ENCODE results near the gene INPP5D. TPM values are rescaled to one million over a fixed set of nuclear protein-coding genes. Genes with fewer than 3 reads are reported as not detected.

Gene INPP5D
- total RNA-seq, 1 donor from 2014 or later = 14.7 TPM

DNA sequence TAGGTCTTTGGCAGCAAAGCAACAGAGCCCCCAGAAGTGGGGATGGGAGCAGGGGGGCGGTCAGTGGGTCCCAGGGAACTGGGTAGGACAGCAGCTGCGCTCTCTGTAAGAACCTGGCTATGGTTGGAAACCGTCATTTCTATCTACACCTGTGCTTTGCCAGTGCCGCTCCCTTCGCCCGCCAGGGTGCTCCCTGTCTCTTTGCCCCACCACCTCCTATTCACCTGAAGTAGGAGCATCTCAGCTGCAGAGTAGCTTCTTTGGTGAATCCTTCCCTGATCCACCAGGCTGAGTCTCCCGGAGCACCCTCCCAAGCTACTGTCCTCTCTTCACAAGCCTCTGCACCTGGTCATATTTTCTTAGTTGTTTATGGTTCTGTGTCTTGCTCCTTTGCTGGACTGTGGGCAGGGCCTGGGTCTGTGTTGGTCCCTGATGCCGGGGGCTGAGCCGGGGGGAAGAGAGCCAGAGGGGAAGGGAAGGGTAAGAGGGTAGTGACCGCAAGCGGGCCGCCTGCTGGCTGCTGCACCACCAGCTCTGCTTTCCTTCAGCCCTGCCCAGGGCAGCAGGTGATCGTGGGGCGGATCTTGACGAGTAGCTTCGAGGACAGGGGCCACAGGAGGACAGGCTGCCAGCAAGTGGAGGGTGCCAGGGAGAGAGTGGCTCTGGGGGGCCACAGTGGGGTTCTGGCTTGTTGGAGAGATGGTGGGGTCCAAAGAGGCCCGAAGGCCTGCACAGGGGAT is 45.2 kb downstream of the INPP5D start:
- H3K27ac ChIP-seq (ENCODE audit: low read depth, low read length) = no peak overlapping the region
- H3K27me3 ChIP-seq (ENCODE audit: insufficient read depth, low read length) = peaks cover 9% of the 10 kb centered on the region
- no peaks in the 10 kb centered on the region for H3K36me3 ChIP-seq (ENCODE audit: insufficient read depth, low read length)
- no peak for FAIRE-seq
- H4K20me1 ChIP-seq (ENCODE audit: insufficient read depth, low read length) = no peaks in the 10 kb centered on the region
- no peak overlapping the region for H2AFZ ChIP-seq (ENCODE audit: low read depth, low read length)
- H3K4me1 ChIP-seq (ENCODE audit: insufficient read depth, low read length) = no peaks in the 10 kb centered on the region
- Mint-ChIP-seq H3K27ac (ENCODE audit: unreplicated experiment) (no peak overlapping the region), H3K27me3 (ENCODE audit: low read depth, unreplicated experiment) (peaks cover 49% of the 10 kb centered on the region), H3K36me3 (ENCODE audit: low read depth, unreplicated experiment) (peaks cover 2% of the 10 kb centered on the region), H3K4me3 (ENCODE audit: unreplicated experiment) (no peak overlapping the region), H3K9me3 (ENCODE audit: unreplicated experiment) (peaks cover 10% of the 10 kb centered on the region), H3K4me1 (ENCODE audit: low read depth, unreplicated experiment) (no peaks in the 10 kb centered on the region)
- DNase-seq (ENCODE audit: low read depth) = no peak
- H3K4me3 ChIP-seq (ENCODE audit: insufficient read depth, low read depth, low read length) = no peak overlapping the region
- no peaks in the 10 kb centered on the region for H3K79me2 ChIP-seq (ENCODE audit: insufficient read depth, low read length)
- H3K9ac ChIP-seq (ENCODE audit: low read length) = no peak overlapping the region
- no peak overlapping the region for H3K4me2 ChIP-seq (ENCODE audit: low read length)
- no peaks in the 10 kb centered on the region for H3K9me3 ChIP-seq (ENCODE audit: insufficient read depth, low read depth, low read length)
- TF ChIP-seq, protein P1, sequence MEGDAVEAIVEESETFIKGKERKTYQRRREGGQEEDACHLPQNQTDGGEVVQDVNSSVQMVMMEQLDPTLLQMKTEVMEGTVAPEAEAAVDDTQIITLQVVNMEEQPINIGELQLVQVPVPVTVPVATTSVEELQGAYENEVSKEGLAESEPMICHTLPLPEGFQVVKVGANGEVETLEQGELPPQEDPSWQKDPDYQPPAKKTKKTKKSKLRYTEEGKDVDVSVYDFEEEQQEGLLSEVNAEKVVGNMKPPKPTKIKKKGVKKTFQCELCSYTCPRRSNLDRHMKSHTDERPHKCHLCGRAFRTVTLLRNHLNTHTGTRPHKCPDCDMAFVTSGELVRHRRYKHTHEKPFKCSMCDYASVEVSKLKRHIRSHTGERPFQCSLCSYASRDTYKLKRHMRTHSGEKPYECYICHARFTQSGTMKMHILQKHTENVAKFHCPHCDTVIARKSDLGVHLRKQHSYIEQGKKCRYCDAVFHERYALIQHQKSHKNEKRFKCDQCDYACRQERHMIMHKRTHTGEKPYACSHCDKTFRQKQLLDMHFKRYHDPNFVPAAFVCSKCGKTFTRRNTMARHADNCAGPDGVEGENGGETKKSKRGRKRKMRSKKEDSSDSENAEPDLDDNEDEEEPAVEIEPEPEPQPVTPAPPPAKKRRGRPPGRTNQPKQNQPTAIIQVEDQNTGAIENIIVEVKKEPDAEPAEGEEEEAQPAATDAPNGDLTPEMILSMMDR (IDR thresholded peaks at IDR 0.05; ENCODE audit: insufficient read depth, low read depth, low read length) = no peak
- TF ChIP-seq EZH2 (IDR thresholded peaks at IDR 0.05; ENCODE audit: insufficient read depth, low read length) = no peak

DNA sequence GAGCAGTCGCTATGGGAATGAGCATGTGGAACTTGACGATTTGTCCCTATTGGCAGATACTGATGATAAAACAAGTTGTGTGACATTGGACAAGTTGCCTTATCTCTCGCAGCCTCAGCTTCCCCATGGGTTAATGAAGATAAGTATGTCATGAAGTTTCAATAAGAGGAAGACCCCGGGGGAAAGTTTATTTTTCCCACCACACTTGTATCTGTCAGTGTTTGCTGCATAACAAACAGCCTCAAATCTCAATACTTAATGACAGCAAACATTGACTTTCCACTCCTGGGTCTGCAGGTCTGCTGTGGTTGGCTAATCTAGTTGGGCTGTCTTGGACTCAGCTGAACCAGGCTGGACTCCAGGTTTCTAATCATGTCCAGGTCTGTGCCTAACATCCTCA is 45.8 kb downstream of the INPP5D start:
- Histone ChIP-seq H3K4me1 (ENCODE audit: insufficient read depth, low read length) (no peaks in the 10 kb centered on the region), H3K4me3 (ENCODE audit: insufficient read depth, low read depth, low read length) (no peak overlapping the region), H3K9me3 (ENCODE audit: insufficient read depth, low read depth, low read length) (no peaks in the 10 kb centered on the region), H3K27me3 (ENCODE audit: insufficient read depth, low read length) (peaks cover 9% of the 10 kb centered on the region), H2AFZ (ENCODE audit: low read depth, low read length) (no peak overlapping the region), H3K4me2 (ENCODE audit: low read length) (no peak overlapping the region), H4K20me1 (ENCODE audit: insufficient read depth, low read length) (no peaks in the 10 kb centered on the region), H3K79me2 (ENCODE audit: insufficient read depth, low read length) (no peaks in the 10 kb centered on the region), H3K36me3 (ENCODE audit: insufficient read depth, low read length) (no peaks in the 10 kb centered on the region), H3K27ac (ENCODE audit: low read depth, low read length) (no peak overlapping the region), H3K9ac (ENCODE audit: low read length) (no peak overlapping the region)
- Mint-ChIP-seq H3K4me1 (ENCODE audit: low read depth, unreplicated experiment) (no peaks in the 10 kb centered on the region), H3K36me3 (ENCODE audit: low read depth, unreplicated experiment) (peaks cover 2% of the 10 kb centered on the region), H3K27me3 (ENCODE audit: low read depth, unreplicated experiment) (peaks cover 49% of the 10 kb centered on the region), H3K9me3 (ENCODE audit: unreplicated experiment) (peaks cover 10% of the 10 kb centered on the region), H3K27ac (ENCODE audit: unreplicated experiment) (no peak overlapping the region), H3K4me3 (ENCODE audit: unreplicated experiment) (no peak overlapping the region)
- FAIRE-seq = no peak
- no peak for DNase-seq (ENCODE audit: low read depth)
- TF ChIP-seq, protein P1 (IDR thresholded peaks at IDR 0.05; ENCODE audit: insufficient read depth, low read depth, low read length) = no peak
- no peak for TF ChIP-seq EZH2 (IDR thresholded peaks at IDR 0.05; ENCODE audit: insufficient read depth, low read length)

DNA sequence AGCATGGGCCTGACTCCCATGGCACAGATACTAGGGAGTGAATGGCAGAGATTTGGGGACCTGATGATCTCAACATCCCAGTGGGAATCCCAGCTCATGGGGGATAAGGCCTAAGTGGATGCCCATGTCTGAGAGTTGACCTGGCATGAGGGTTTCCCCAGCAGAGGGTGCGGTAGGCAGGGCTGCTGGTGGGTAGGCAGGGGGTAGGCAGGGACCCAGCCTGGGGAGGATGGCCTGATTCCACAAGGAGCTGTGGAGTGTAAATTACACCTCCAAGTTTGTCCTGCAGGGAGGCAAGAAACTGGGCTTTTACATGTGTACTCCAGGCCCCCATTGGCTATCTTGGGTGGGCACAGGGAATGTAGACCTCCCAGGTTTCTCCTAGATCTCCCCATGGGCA is 46.9 kb downstream of the INPP5D start:
- Histone ChIP-seq H3K4me3 (ENCODE audit: insufficient read depth, low read depth, low read length) (no peak overlapping the region), H3K9me3 (ENCODE audit: insufficient read depth, low read depth, low read length) (no peaks in the 10 kb centered on the region), H4K20me1 (ENCODE audit: insufficient read depth, low read length) (no peaks in the 10 kb centered on the region), H3K27me3 (ENCODE audit: insufficient read depth, low read length) (peaks cover 14% of the 10 kb centered on the region), H2AFZ (ENCODE audit: low read depth, low read length) (no peak overlapping the region), H3K4me2 (ENCODE audit: low read length) (no peak overlapping the region), H3K36me3 (ENCODE audit: insufficient read depth, low read length) (no peaks in the 10 kb centered on the region), H3K79me2 (ENCODE audit: insufficient read depth, low read length) (no peaks in the 10 kb centered on the region), H3K27ac (ENCODE audit: low read depth, low read length) (no peak overlapping the region), H3K9ac (ENCODE audit: low read length) (no peak overlapping the region), H3K4me1 (ENCODE audit: insufficient read depth, low read length) (no peaks in the 10 kb centered on the region)
- Mint-ChIP-seq H3K36me3 (ENCODE audit: low read depth, unreplicated experiment) (peaks cover 2% of the 10 kb centered on the region), H3K27me3 (ENCODE audit: low read depth, unreplicated experiment) (peaks cover 49% of the 10 kb centered on the region), H3K27ac (ENCODE audit: unreplicated experiment) (no peak overlapping the region), H3K4me3 (ENCODE audit: unreplicated experiment) (no peak overlapping the region), H3K9me3 (ENCODE audit: unreplicated experiment) (peaks cover 10% of the 10 kb centered on the region), H3K4me1 (ENCODE audit: low read depth, unreplicated experiment) (no peaks in the 10 kb centered on the region)
- FAIRE-seq (no peak), DNase-seq (ENCODE audit: low read depth) (no peak)
- no peak for TF ChIP-seq EZH2 (IDR thresholded peaks at IDR 0.05; ENCODE audit: insufficient read depth, low read length)
- TF ChIP-seq, protein P1 (IDR thresholded peaks at IDR 0.05; ENCODE audit: insufficient read depth, low read depth, low read length) = no peak
